A549 (cell line): Measurements from ENCODE around the gene MYT1.

ENCODE experiments used
- CBX8 ChIP-seq: fragments of 200-600 bp; sonication (generic); IDR thresholded peaks from 2 replicates; pipeline ENCODE4 v1.6.1; 2016
- CTCF ChIP-seq: fragments of >200 bp; sonication (Bioruptor Twin); formaldehyde crosslinking; IDR thresholded peaks from 3 replicates; pipeline ENCODE4 v1.5.1; 2016
- JUN ChIP-seq, 2 experiments: fragments of >200 bp; sonication (Bioruptor Twin); formaldehyde crosslinking; IDR thresholded peaks; 2 replicates in 1 of 2; 3 replicates in 1 of 2; pipeline ENCODE4 v1.6.1; 2016 to 2017
- MAX ChIP-seq: IDR thresholded peaks from 2 replicates; pipeline ENCODE4 v1.6.1; 2012
- MYC ChIP-seq: IDR thresholded peaks from 2 replicates; pipeline ENCODE4 v1.6.1; 2012; ENCODE audit warnings: mild to moderate bottlenecking, inconsistent platforms, low read length, improper control_type of control experiment, borderline replicate concordance
- NR3C1 ChIP-seq: fragments of >200 bp; sonication (Bioruptor Twin); formaldehyde crosslinking; IDR thresholded peaks from 3 replicates; pipeline ENCODE4 v1.6.1; 2017
- RFX5 ChIP-seq: fragments of 450-650 bp; IDR thresholded peaks from 2 replicates; pipeline ENCODE4 v1.7.1; 2014; ENCODE audit warnings: antibody characterized with exemption, mild to moderate bottlenecking, moderate library complexity
- SREBF2 ChIP-seq: fragments of 450-650 bp; IDR thresholded peaks from 2 replicates; pipeline ENCODE4 v1.6.1; 2014; ENCODE audit warnings: mild to moderate bottlenecking, moderate library complexity
- TF ChIP-seq, protein P1 (sequence below): IDR thresholded peaks from 2 replicates; pipeline ENCODE4 v1.6.1; 2012
- TF ChIP-seq, protein P2 (sequence below): IDR thresholded peaks from 2 replicates; pipeline ENCODE4 v1.6.1; 2012; ENCODE audit warnings: low read depth, borderline replicate concordance
- TF ChIP-seq, protein P3 (sequence below): fragments of 250-450 bp; sonication (Bioruptor Pico); IDR thresholded peaks from 2 replicates; pipeline ENCODE4 v1.5.0; 2020; ENCODE audit warnings: low read depth, mild to moderate bottlenecking, moderate library complexity

GRCh38 chr20:64142590-64142989 lies 21.7 kb upstream of the MYT1 start:
- TF ChIP-seq, protein P1, sequence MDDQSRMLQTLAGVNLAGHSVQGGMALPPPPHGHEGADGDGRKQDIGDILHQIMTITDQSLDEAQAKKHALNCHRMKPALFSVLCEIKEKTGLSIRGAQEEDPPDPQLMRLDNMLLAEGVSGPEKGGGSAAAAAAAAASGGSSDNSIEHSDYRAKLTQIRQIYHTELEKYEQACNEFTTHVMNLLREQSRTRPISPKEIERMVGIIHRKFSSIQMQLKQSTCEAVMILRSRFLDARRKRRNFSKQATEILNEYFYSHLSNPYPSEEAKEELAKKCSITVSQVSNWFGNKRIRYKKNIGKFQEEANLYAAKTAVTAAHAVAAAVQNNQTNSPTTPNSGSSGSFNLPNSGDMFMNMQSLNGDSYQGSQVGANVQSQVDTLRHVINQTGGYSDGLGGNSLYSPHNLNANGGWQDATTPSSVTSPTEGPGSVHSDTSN, result no peak
- TF ChIP-seq CTCF (no peak), CBX8 (no peak), NR3C1 (no peak), MYC (no peak), RFX5 (no peak), MAX (no peak), SREBF2 (no peak), JUN (IDR thresholded peaks at IDR 0.05) (no peak)
- TF ChIP-seq, protein P2, sequence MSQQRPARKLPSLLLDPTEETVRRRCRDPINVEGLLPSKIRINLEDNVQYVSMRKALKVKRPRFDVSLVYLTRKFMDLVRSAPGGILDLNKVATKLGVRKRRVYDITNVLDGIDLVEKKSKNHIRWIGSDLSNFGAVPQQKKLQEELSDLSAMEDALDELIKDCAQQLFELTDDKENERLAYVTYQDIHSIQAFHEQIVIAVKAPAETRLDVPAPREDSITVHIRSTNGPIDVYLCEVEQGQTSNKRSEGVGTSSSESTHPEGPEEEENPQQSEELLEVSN, result no peak
- TF ChIP-seq, protein P3, sequence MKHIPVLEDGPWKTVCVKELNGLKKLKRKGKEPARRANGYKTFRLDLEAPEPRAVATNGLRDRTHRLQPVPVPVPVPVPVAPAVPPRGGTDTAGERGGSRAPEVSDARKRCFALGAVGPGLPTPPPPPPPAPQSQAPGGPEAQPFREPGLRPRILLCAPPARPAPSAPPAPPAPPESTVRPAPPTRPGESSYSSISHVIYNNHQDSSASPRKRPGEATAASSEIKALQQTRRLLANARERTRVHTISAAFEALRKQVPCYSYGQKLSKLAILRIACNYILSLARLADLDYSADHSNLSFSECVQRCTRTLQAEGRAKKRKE (CRISPR knock-in tag), result no peak
